ENCODE measurements around the gene HIGD1A.

HIGD1A gene

DNA sequence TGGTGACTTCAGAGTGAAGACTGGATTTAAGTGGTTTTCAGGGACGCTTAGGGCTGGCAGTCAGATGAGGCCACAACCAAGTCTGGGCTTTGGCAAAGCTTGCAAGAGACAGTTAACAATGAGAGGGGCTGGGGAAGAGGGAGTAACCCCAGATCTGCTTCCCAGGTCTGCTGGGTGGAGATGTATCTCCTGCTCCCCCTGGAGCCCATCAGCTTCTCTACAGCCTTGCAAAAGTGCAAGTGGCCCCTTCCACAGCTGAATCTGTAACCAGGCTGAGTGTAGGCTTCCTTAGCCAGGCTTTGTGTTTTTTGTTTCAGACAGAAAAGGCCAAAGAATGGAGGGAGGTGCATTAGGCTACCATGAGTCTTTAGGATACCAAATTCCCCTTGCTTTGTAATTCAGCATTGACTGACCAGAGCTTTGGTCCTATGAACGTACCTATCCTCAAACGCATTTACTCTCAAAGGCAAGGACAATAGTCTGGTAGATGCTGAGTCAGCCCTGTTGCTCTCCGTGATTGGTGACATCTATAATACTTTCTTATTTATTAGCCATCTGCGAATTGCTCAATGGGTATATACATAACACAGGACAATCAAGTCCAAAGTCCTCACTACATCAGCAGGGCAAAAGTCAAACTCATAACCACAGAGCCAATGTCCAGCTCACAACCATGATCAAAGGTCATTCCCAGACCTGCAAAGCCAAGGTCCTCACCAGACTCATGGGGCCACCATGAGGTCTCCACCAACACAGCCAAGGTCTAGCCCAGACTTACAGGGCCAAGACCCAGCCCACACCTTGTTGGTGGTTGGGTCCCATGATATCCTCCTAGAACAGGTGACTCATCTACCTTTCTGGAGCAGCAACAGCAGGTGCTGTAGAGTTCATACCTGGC lies 48.4 kb downstream of the HIGD1A start:
- no peak for DNase-seq (ENCODE audit: low read depth in 2 of 2)

DNA sequence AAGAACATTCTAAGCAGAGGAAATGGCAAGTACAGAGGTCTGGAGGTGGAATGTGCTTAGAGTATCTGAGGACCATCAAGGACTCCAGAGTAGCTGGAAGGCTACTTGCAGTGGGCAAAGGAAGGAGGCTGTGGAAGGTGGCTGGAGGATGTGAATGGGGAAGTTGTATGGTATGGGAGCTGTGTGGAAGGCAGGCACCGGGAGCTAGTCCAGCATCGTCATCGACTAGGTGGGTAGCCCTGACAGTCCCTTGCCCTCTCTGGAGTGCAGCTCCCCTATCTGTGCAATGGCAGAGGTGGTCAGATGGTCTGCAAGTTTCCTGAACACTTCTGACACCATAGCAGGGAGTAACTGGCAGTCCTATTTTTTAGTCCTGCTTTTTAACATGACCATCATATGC lies 50.5 kb downstream of the HIGD1A start:
- DNase-seq (ENCODE audit: low read depth in 2 of 2) = no peak

DNA sequence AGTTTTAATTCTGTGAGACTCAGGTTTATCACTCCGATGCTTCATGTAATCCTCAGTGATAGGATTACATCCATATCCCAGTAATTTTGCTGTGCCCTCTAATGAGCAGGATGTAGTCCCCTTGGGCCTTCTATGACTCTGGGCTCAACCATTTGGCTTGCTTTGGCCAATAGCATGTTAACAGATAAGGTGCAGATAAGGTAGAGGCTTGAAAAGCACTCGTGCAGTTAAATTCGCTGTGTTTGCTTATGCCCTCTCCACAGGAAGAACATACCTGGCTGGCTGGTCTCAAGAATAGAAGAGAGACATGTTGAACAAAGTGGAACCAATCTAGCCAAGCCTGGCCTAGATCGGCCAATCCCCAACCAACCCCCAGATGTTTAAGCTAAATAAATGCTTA lies 51.3 kb downstream of the HIGD1A start:
- no peak for DNase-seq (ENCODE audit: low read depth in 2 of 2)

DNA sequence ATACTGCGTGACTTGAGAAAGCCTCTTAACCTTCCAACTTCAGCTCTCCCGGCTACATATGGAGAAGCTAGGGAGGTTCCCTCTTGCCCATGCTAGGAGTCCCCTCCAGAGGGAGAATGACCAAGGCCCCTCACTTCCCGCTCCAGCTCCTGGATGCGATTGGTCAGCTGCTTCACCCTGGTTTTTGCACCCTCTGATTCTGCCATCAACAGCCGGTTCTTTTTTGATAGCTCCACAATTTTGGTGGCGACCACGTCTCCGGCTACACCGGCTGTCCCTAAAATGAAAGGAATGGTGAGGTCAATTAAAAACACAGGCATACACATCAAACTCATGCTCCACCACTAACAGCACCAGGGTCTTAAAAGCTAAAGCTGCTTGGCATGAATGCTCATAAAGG lies 51.8 kb downstream of the HIGD1A start:
- no peak for DNase-seq (ENCODE audit: low read depth in 2 of 2)

DNA sequence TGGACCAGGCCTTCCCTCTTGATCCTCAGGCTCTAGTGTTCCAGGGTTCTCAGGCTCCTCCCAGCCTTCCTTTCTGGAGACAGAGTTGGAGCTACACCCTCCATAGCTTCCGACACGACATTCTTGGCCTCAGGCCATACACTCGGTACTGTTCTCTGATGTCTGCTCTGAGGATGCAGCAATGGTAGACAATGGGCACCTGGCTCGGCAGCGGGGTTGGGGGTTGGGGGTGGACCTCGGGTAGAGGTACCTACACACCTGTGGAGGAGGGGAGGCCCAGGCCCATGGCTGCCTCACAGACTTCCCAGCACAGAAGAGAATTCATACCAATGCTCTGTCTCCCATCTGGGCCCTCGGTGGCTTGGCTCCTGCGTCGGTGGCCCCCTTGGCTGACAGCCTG lies 52.7 kb downstream of the HIGD1A start:
- DNase-seq (ENCODE audit: low read depth in 2 of 2) = no peak

DNA sequence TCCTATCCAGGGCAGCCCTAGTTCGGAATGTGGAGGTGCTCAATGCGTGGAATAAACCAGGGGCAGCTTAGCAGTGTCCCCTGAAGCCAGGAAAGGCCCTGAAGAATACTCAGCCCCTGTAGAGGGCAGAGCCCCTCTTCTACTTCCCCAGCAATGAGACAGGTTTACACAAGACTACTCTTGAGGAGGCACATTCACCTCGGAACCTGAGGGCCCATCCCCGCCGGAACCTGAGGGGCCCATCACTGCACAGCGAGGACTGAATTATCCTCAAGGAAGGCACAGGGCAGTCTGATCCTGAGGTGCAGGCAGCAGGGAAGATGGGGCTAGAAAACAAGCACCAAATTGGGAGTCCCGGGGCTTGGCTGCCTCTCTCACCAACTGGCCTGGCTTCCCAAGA lies 53.5 kb downstream of the HIGD1A start:
- DNase-seq (ENCODE audit: low read depth in 2 of 2) = no peak

DNA sequence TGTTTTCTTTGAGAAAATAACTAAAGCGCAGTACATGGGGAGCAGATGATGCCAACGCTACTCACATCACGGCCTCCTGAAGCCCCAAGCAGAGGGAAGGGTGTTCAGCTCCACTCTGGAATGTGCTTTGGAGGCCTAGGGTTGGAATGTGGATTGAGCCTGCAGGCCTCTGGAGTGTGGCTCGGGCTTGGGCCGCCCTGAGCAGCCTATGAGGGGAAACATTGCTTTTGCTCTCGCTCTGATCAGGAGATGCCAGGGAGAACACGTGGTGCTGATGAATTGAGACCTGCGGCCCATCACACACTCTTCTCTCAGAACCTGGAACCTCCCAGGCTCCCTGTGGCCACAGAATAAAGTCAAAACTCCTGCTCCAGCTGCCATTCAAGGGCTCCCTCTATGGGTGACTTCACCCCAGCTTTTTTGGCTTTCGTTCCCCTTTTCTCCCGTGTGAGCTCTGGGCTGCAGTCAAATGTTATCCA lies 54.5 kb downstream of the HIGD1A start:
- no peak for DNase-seq (ENCODE audit: low read depth in 2 of 2)

DNA sequence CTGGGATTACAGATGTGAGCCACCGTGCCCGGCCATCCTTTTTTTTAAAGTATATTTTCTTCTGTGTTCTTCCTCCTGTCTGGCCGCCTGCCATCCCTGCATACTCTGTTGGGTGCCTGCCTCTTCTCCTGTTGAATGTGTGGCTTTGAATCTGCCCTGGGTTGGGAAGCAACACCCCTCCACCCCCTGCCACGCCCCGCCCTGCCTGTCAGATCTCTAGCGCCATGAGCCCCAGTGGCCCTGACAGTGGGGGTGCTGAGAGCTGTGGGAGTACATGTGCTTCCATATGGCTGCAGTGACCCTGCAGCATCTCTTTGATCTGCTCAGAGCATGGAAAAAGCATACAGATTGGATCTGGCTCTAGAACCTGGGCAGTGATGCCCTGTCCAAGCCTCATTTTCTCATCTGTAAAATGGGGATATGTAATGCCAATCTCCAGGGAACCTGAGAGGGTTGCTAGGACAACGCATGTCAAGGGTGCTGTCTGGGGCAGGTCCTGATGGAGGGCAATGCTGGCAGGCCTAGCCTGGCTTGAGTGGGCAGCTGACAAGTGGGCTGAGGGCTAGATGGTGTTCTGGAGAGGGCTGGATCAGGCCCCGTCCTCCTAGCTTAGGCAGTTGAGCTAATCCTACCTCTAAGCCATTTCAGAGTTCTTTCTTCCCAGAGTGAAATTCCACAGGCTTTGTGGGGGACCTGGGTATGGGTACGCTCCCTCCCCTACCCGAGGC lies 55.1 kb downstream of the HIGD1A start:
- DNase-seq (ENCODE audit: low read depth in 2 of 2) = no peak

DNA sequence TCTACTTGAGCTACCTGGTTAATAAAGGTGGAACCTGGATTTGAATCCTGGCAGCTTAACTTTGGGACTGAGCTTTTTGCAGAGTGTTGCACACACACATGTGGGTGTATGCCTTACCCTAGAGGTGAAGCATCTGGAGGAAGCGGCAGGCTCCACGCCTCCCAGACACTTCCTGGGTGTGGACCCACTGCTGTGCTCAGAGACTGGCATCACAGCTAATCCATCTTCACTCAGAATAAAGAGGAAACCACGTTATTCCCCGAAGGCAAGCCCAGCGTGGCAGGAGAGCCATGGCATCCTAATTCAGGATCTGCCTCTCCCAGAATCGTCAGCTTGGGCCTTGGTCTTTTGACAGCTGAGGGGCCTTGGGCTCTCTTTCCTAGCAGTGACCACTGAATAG lies 56.7 kb downstream of the HIGD1A start:
- no peak for DNase-seq (ENCODE audit: low read depth in 2 of 2)

DNA sequence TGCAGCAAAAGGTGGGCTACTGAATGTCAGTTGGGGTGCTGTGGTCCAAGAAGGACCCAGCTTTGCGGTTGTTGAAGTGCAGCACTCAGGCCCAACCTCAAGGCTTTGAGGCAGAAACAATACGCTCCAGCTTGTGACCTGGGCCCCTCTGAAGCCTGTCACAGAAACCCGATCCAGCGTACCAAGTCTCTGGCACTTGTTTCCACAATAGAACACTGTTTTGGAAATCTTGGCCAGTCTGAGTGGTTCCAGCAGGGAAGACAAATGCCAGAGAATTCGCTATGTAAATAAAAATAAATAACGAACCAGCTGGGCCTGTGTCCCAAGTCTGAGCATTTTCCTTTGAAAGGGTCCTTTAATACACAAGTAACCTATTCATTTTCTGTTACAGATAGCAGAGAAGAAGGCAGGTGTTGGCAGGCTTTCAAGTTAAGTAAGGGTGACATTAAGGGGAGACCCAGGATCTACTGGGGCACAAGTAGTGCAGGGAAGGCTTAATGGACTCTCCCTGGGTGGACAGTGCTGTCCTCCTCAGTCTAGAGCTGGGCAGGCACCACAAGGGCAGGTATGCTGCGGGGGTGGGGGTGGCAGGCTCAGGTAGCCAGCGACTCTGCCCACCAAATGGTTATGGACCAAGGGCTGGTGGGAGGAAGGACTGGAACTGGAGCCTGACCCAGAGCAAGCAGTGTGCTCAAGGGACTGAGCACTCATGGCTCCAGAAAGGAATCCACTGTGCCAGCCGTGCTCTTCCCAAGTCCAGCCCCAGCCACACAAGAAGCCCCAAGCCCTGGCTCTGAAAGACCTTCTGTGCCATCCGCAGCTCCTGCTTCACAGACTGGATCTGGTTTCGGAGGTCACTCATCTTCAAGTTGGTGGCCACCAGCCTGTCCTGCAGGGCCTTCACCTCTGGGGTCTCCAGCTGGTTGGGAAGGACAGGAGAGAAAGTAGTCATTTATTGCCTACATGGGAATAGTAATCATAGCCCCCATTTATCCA lies 57.5 kb downstream of the HIGD1A start:
- no peak for DNase-seq (ENCODE audit: low read depth in 2 of 2)

DNA sequence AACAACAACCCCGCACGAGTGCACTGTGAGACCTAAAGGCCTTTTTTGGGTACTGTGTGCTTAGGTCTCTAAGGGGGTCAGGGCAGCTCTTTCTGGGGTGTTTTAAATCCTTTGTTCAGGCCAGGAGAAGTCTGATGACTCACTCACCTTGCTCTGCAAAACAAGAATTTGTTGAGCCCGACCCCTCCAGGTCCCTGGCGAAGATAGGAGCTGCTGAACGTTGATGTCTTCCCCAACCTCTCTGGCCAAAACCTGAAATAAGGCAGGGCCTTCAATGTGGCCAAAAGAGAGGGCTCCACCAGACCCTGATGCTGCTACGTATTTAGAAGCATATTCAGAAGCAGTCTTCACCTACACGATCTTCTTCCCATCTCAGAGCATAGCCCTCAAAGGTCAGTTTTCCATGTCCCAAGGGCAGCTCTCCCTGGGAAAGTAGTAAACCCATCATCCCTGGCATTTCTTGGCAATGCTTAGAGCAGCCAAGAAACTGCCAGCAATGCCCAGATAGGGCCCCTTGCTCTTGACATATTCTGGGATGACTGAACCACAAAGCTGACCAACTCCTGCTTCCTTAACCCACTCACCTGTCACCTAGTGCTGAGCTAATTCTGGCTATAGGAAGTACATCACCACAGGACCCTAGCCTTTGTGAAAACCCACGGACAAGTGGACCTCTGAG lies 58.4 kb downstream of the HIGD1A start:
- no peak for DNase-seq (ENCODE audit: low read depth in 2 of 2)

DNA sequence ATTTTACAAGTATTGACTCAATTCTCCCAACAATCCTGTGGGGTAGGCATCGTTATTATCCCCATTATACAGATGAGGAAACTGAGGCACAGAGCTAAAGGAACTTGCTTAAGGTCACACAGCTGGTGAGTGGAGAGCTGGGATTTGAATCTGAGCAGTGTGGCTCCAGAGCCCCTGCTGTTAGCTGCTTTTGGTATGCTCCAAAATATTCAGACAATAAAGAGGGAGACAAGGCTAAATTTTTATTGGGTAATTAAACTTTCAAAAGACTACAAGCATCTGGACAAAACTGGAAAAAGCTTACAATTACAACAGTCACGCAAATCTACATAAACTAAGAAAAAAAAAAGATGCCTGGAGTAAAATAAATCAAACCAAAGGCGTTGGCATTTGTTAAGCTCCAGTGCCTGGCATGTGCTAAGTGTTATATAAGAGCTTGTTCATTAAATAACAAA lies 59.0 kb downstream of the HIGD1A start:
- no peak for DNase-seq (ENCODE audit: low read depth in 2 of 2)

DNA sequence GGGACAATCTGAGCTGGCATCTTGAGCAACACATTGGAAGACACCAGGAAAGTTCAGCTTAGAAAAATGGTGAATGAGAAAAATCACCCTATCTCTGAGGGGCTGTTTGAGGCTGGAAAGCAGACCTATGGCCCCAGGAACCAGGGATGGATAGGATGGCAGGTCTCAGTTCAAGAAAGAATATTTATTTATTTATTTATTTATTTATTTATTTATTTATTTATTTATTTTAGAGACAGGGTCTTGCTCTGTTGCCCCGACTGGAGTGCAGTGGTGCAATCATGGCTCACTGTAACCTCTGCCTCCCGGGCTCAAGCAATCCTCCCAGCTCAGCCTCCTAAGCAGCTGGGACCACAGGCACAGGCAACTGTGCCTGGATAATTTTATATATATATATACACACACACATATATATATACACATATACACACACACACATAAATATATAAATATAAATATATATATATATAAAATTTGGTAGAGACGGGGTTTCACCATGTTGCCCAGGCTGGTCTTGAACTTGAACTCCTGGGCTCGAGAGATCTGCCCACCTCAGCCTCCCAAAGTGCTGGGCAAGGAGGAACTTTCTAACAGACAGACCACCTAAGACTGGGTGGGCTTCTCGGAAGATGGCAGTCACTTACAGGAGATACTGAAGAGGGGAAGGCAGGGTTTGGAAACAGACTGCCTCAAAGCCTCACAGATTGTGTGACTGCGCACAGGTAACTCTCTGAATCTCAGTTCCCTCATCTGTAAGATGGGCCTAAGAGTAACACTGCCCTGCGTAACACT lies 60.9 kb downstream of the HIGD1A start:
- DNase-seq (ENCODE audit: low read depth in 2 of 2) = no peak

DNA sequence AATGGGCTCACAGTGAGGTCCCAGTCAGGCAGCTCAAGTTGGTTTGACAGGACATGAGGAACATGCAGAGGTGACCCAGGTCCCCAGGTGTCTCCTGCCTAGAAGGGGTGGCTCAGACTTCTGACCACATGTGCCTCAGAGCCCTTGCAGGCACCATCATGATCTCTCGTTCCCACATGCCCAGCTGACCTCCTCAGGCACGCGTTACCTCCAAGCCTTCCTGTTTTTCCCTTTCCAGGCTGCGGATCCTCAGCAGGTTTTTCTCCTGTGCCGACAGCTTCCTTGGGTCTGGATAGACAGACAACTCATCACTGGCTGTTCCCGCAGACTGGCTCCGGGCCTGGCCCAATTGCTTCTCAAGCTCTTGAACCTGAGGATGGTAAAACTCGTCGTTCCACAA lies 61.6 kb downstream of the HIGD1A start:
- DNase-seq (ENCODE audit: low read depth in 2 of 2) = no peak

DNA sequence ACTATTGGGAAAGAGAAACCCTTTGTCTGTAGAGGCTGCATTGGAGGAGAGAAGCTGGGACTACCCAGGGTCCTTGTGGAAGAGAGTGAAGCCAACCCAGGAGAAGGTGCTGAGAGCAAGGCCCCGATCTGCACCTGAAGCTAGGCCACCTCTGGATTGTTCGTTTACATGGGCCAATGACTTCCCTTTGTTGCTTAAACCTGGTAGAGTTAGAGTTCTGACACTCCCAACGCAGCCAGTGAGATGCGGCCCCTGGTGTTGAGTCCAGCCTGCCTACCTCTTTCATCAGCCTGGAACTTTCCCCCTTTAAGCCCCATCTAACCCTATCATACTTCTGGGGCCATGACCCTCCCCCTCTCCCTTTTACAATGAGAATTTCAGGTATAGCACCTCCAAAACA lies 62.0 kb downstream of the HIGD1A start:
- DNase-seq (ENCODE audit: low read depth in 2 of 2) = no peak

DNA sequence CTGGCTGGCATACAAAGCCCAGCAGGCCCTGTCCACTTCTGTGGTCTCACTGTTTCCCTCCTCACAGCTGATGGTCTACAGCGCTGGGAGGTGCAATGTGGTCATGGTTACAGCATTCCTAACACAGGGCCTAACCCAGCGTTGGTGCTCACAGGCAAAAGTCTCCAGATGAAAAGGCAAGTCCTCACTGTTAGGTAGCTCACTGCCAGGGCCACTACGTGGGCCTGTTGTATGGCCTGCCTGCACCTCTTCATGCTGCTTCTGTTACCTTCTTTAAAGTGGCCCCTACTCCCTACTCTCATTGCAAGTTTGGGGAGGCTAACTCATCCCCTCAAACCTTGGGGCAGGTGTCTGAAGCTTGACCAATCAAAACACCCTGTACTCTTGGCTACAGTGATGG lies 62.5 kb downstream of the HIGD1A start:
- DNase-seq (ENCODE audit: low read depth in 2 of 2) = no peak

DNA sequence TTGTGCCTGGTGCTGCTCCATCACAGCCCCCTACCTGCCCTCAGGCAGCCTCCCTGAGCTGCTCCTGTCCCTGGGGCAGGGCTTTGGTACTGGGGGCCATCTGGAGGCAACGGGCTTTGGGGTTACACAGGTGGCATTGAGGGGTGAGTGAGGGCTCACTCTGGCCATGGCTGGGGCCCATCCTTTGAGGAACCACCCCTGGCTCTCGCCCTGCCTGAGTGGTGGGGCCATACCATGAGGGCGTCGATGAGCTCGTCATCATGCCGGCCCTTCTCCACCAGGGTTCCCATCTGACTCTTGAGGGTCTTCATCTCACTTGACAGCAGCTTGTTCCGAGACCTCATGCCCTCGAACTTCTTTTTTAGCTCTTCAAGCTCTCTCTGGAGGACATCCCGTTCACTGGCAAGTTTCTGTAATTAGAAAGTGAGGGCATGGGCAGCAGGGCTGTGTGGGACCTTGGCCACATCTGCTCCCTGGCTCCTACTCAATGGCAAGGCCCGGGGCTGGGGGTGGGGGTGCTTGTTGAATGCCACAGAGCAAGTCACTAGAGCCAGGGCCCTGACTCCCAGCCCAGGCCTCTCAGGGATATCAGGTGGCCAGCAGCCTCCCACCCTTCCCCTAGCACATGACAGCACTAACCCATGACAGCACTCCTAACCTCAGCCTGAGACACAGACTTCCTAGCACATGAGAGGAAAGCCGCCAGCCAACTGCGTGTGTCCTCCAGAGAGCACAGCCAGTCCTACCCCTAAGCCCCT lies 64.7 kb downstream of the HIGD1A start:
- no peak for DNase-seq (ENCODE audit: low read depth in 2 of 2)

DNA sequence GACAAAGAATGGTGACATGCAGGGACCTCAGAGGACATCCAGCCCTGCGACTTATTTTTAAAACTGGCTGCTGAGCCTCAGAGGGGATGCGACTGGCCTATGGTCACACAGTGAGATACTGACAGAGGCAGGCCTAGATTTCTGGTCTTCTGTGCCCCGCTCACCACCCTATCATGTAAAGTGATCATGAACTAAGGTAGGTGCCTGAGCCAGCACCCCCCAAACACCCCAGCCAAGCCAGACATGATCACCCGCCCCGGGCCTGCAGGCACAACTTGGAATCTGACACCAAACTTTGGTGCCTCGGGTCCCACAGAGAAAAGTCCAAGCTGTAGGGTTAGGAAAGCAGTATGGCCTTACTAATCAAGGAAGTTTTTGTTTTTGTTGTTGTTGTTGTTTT lies 67.8 kb downstream of the HIGD1A start:
- DNase-seq (ENCODE audit: low read depth in 2 of 2) = no peak

DNA sequence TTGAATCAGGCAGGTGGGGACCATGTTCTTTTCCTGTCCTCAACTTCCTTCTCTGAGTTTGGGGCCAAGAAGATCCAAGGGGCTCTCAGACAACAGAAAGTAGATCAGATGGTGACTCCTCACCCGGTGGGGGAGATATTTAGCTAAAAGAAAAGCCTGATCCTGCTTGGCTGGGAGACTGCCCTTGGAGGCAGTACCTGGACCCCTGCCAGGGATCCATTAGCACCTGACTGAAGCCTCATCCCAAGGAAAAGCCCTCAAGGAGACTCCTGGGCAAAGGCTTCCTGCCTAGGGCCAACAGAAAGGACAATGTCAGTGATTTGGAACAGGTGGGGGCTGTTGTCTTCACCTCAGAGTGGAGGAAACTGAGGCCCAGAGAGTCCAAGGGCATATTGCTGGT lies 68.2 kb downstream of the HIGD1A start:
- no peak for DNase-seq (ENCODE audit: low read depth in 2 of 2)

DNA sequence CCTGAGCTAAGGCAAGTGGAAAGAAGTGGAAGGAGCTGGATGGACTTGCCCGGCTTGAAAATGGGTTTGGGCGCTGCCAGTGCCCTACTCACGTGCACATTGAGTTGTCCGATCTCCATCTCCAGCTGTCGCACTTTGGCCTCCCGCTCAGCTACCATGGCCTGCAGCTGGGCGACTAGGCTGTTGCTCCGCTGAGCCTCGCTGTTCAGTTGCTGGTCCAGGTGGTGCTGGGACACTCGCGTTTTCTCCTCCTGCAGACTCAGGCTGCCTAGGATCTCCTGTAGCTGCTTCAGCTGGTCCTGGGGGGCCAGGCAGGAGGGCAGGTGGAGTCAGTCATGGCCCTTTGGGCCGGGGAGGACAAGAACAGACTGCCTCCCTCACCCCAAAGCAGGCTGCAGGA lies 68.7 kb downstream of the HIGD1A start:
- no peak for DNase-seq (ENCODE audit: low read depth in 2 of 2)
